MM.1S (cell line): ENCODE data around the gene WDR26.

Experiments
- EZH2 ChIP-seq: fragments of 300-600 bp; sonication (generic); optimal IDR thresholded peaks from 2 replicates; pipeline ENCODE3; 2017; ENCODE audit warnings: low read depth, mild to moderate bottlenecking, antibody characterized with exemption, low read length, mixed read lengths
- EZH2phosphoT487 ChIP-seq: fragments of 300-600 bp; sonication (generic); IDR thresholded peaks from 2 replicates; pipeline ENCODE4 v1.6.1; 2018; ENCODE audit warnings: antibody characterized with exemption, low read length
- TF ChIP-seq, protein P1 (sequence below): fragments of 300-600 bp; sonication (generic); IDR thresholded peaks from 2 replicates; pipeline ENCODE4 v1.5.1; 2016; ENCODE audit warnings: antibody characterized with exemption, low read length, mixed read lengths

DNA sequence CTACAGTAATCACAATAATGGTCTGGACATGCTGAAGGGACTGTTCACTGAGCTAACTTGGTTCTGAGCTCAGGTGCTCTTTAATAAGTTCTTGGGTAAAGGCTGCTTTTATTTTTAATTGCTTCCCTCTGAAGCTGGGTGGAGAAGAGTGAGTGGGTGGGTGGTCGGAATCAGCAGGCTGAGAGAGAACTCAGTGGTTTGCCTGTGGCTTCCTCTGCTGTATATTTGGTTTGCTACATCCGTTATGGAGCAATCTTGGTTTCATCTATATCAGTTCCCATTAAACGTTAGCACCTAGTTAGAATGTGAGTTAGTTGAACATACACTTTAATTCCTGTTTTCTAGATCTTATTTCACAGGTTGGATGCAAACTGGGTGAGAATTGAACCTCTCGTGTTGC, 54.6 kb downstream of the WDR26 start:
- TF ChIP-seq, protein P1, sequence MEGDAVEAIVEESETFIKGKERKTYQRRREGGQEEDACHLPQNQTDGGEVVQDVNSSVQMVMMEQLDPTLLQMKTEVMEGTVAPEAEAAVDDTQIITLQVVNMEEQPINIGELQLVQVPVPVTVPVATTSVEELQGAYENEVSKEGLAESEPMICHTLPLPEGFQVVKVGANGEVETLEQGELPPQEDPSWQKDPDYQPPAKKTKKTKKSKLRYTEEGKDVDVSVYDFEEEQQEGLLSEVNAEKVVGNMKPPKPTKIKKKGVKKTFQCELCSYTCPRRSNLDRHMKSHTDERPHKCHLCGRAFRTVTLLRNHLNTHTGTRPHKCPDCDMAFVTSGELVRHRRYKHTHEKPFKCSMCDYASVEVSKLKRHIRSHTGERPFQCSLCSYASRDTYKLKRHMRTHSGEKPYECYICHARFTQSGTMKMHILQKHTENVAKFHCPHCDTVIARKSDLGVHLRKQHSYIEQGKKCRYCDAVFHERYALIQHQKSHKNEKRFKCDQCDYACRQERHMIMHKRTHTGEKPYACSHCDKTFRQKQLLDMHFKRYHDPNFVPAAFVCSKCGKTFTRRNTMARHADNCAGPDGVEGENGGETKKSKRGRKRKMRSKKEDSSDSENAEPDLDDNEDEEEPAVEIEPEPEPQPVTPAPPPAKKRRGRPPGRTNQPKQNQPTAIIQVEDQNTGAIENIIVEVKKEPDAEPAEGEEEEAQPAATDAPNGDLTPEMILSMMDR, result no peak
- TF ChIP-seq EZH2phosphoT487 (no peak), EZH2 (no peak)
